OCI-LY7 (cell line): Measurements from ENCODE around the gene SEMA4D.

ENCODE experiments used
- CTCF ChIP-seq: fragments of 200-600 bp; sonication (generic); conservative IDR thresholded peaks from 2 replicates; pipeline ENCODE4 v1.5.1; 2014; ENCODE audit warnings: mild to moderate bottlenecking, antibody characterized with exemption, low read length, moderate library complexity, mixed read lengths
- EZH2phosphoT487 ChIP-seq: fragments of 200-600 bp; sonication (generic); IDR thresholded peaks from 2 replicates; pipeline ENCODE4 v1.6.1; 2018; ENCODE audit warnings: low read depth, borderline replicate concordance, mild to moderate bottlenecking, mixed run types, antibody characterized with exemption, low read length, moderate library complexity, mixed read lengths

GRCh38 chr9:89352874-89353649 is 144.9 kb downstream of the SEMA4D start:
- TF ChIP-seq CTCF: no peak
- TF ChIP-seq EZH2phosphoT487: no peak
